ENCODE measurements around the gene GAL3ST1. TPM values are rescaled to one million over a fixed set of nuclear protein-coding genes. Genes with fewer than 3 reads are reported as not detected.
"Not testable (repeated sequence)": the region's sequence is repeated elsewhere in the genome, so short reads cannot be mapped to it uniquely, and the experiment has no call there.

GAL3ST1 gene, protein sequence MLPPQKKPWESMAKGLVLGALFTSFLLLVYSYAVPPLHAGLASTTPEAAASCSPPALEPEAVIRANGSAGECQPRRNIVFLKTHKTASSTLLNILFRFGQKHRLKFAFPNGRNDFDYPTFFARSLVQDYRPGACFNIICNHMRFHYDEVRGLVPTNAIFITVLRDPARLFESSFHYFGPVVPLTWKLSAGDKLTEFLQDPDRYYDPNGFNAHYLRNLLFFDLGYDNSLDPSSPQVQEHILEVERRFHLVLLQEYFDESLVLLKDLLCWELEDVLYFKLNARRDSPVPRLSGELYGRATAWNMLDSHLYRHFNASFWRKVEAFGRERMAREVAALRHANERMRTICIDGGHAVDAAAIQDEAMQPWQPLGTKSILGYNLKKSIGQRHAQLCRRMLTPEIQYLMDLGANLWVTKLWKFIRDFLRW
- 4.1 and 11.4 TPM in 2 replicates for total RNA-seq

DNA sequence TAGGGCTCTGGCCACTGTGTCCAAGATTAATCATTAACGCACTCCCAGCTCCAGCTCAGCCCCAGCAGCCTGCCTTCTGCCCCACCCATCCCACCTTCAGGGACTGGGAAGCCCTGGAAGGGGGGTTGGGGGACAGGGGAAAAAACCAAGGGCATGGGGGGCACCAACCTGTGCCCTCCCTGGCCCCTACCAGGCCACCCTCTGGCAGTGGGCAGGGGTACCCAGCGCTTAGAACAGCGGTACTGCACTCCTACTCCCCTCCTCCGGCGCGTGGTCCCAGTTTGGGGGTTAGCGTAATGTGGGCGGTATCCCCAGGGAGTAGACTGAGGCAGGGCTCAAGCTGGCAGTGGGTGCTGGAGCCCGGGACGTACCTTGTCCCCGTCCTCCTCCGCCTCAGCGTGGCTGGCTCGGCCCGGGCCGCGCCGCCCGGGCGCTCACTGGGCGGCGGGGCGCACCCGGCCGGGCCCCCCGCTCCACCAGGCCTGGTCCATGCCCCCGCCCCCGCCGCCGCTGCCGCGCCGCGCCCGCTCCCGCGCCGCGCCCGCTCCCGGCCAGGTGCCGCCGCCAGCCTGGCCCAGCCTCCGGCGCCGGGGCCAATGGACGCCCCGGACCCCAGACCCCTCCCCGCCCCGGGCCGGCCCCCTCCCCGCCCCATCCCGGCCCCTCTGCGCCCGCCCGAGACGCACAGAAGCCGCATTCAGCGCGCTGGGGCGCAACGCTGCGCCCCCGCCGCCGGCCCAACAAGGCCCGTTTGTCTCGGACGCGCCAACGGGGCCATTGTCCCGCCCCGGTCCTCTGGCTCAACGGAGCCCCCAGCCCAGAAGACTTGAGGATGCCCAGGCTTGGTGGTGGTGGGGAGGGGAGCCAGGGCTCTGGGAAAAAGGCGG, at the start of gene GAL3ST1:
Gene GAL3ST1 (minus strand): TSS at position 571 of the 887 bp plus-strand sequence. CDS start 17,273 bp downstream, outside the sequence.
- H3K4me3 ChIP-seq (ENCODE audit: low read depth, low read length), result peak within 1 kb of the TSS; percentile 56
- TF ChIP-seq, protein P1, sequence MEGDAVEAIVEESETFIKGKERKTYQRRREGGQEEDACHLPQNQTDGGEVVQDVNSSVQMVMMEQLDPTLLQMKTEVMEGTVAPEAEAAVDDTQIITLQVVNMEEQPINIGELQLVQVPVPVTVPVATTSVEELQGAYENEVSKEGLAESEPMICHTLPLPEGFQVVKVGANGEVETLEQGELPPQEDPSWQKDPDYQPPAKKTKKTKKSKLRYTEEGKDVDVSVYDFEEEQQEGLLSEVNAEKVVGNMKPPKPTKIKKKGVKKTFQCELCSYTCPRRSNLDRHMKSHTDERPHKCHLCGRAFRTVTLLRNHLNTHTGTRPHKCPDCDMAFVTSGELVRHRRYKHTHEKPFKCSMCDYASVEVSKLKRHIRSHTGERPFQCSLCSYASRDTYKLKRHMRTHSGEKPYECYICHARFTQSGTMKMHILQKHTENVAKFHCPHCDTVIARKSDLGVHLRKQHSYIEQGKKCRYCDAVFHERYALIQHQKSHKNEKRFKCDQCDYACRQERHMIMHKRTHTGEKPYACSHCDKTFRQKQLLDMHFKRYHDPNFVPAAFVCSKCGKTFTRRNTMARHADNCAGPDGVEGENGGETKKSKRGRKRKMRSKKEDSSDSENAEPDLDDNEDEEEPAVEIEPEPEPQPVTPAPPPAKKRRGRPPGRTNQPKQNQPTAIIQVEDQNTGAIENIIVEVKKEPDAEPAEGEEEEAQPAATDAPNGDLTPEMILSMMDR (conservative IDR thresholded peaks at IDR 0.05; ENCODE audit: low read depth, low read length), result no peak
- no peak for DNase-seq (ENCODE audit: low read depth)

DNA sequence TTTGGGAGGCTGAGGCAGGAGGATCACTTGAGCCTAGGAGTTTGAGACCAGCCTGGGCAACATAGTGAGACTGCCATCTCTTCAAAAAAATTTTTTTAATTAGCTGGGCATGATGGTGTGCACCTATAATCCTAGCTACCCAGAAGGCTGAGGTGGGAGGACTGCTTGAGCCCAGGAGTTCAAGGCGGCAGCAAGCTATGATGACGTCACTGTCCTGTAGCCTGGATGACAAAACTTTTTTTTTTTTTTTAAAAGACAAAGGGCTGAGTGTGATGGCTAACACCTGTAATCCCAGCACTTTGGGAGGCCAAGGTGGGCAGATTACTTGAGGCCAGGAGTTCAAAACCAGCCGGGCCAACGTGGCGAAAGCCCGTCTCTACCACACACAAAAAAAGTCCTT, 45.4 kb upstream of the GAL3ST1 start:
- not testable (repeated sequence) for H3K4me3 ChIP-seq (ENCODE audit: low read depth, low read length); DNase-seq (ENCODE audit: low read depth)

DNA sequence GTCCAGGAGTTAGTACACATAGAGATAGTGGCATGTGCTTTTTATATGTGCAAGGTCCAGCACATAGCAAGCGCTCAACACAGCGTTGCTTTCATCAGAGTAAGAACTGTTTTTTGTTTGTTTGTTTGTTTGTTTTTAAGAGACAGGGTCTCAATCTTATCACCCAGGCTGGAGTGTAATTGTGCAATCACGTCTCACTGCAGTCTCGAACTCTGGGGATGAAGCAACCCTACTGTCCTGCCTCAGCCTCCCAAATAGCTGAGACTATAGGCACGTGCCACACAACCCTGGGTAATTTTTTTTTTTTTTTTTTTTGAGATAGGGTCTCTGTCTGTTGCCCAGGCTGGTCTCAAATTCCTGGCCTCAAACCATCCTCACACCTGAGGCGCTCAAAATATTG, 43.4 kb upstream of the GAL3ST1 start:
- TF ChIP-seq, protein P1 (conservative IDR thresholded peaks at IDR 0.05; ENCODE audit: low read depth, low read length), result no peak

DNA sequence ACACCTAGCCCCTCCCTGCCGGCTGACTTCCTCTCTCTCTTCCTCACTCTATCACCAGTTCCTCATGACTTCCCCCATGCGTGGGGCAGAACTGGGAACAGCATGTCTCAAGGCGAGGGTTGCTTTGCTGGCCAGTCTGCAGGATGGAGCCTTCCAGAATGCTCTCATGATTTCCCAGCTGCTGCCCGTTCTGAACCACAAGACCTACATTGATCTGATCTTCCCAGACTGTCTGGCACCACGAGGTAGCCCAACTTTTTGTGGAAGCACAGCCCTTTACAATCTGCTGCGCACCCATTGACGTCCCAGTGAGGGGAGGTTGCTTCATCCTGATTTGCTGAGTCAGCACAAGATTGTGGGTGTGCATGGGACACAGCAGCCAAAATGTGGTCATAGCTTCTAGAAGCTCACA, 41.1 kb upstream of the GAL3ST1 start:
- no peak overlapping the region for H3K4me3 ChIP-seq (ENCODE audit: low read depth, low read length)
- TF ChIP-seq, protein P1 (conservative IDR thresholded peaks at IDR 0.05; ENCODE audit: low read depth, low read length), result no peak
- no peak for DNase-seq (ENCODE audit: low read depth)

More for the DNA sequence above, 43.4 kb upstream of the GAL3ST1 start:
- no peak for DNase-seq (ENCODE audit: low read depth)
- H3K4me3 ChIP-seq (ENCODE audit: low read depth, low read length), result no peak overlapping the region

DNA sequence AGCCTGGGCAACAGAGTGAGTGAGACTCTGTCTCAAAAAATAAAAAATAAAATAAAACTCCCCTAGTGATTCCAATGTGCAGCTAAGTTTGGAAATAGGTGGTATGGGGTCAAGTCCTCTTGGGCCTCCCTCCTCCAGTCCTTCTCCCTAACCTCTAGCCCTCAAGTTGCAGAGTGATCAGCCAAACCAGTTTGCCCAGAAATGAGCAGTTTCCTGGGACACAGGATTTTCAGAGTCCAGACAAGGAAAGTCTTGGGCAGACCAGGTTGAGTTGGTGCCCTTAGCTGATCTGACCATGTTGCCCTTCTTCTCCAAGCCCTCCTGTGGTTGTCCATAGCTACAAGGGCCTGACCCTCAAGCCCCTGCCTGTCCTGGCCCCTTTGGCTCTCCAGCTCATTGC, 40.4 kb upstream of the GAL3ST1 start:
- TF ChIP-seq, protein P1 (conservative IDR thresholded peaks at IDR 0.05; ENCODE audit: low read depth, low read length), result no peak
- DNase-seq (ENCODE audit: low read depth), result no peak
- no peak overlapping the region for H3K4me3 ChIP-seq (ENCODE audit: low read depth, low read length)

DNA sequence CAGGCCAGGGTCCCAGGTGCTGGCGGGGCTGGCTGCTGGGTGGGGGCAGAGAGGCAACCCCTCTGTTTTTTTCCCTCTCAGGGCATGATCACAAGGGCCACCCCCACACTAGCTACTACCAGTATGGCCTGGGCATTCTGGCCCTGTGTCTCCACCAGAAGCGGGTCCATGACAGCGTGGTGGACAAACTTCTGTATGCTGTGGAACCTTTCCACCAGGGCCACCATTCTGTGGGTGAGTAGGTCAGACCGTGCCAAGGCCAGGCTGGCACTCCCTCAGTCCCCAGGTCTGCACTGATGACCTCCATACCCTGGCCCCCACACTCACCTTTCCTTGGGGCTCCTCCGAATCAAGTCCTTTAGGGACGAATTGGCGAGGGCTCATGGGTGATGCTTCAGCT, 39.8 kb upstream of the GAL3ST1 start:
- DNase-seq (ENCODE audit: low read depth), result no peak
- H3K4me3 ChIP-seq (ENCODE audit: low read depth, low read length), result no peak overlapping the region
- TF ChIP-seq, protein P1 (conservative IDR thresholded peaks at IDR 0.05; ENCODE audit: low read depth, low read length), result no peak

DNA sequence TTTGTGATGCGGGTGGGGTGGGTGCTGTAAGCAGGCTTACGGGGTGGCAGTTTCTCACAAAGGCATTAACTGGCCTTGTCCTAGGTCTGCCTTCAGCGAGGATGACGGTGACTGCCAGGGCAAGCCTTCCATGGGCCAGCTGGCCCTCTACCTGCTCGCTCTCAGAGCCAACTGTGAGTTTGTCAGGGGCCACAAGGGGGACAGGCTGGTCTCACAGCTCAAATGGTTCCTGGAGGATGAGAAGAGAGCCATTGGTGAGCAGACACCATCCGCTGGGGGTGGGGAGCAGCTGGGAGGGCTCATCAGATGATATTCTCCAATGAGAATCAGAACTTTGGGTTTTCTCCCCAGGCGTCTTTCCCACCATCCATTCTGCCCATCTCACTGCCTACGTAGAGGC, 38.3 kb upstream of the GAL3ST1 start:
- TF ChIP-seq, protein P1 (conservative IDR thresholded peaks at IDR 0.05; ENCODE audit: low read depth, low read length), result no peak
- H3K4me3 ChIP-seq (ENCODE audit: low read depth, low read length), result no peak overlapping the region
- no peak for DNase-seq (ENCODE audit: low read depth)
